HG03565 (cell line): ENCODE results near the gene ANTXR1.

ENCODE experiments used
- ATAC-seq: cut with Tn5 transposase; IDR thresholded peaks from one replicate; pipeline ENCODE4 v1.9.1; 2021; ENCODE audit warnings: mild to moderate bottlenecking, moderate library complexity; ENCODE audit not compliant: unreplicated experiment

ANTXR1 gene

DNA sequence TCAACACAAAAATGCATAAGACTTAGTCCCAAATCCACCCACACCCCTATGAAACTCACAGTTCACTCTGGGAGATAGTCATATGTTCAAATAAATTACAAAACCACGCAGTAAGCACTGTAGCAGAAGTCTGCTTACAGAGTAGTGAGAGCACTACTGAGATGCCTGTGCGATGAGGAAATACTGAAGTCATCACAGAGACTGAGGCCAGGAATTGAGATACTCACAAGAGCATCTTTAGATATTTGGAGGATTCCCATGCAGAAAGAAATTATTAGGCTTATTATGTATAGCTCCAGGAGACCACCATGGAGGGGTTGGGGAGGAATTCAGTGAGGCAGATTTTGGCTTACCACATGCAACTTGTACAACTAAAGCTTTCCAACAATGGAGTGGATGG is 82.3 kb downstream of the ANTXR1 start:
- ATAC-seq, result no peak

GRCh38 chr2:69096326-69097095 is 83.5 kb downstream of the ANTXR1 start:
- ATAC-seq, result no peak

DNA sequence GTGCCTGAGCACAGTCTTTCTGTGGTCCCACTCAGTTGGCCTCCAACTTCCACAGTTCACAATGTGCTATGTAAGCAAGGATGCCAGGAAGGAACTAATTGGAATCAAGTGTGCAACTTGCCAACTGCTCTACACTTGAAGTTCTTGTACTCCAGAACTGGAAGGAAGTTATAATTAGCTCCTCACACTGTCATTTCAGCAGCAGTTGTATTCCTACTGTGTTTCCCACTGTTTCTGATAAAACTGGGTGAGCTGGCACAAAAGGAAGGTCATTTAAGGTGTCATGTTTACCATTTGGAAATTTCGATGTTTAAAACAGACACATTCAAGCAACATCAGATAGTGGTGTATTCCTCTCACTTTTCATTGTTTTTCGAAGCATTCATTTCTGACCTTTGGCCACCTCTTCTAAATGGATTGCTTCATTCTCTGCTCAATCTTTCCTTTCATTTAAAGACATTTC is 84.2 kb downstream of the ANTXR1 start:
- ATAC-seq, result no peak

DNA sequence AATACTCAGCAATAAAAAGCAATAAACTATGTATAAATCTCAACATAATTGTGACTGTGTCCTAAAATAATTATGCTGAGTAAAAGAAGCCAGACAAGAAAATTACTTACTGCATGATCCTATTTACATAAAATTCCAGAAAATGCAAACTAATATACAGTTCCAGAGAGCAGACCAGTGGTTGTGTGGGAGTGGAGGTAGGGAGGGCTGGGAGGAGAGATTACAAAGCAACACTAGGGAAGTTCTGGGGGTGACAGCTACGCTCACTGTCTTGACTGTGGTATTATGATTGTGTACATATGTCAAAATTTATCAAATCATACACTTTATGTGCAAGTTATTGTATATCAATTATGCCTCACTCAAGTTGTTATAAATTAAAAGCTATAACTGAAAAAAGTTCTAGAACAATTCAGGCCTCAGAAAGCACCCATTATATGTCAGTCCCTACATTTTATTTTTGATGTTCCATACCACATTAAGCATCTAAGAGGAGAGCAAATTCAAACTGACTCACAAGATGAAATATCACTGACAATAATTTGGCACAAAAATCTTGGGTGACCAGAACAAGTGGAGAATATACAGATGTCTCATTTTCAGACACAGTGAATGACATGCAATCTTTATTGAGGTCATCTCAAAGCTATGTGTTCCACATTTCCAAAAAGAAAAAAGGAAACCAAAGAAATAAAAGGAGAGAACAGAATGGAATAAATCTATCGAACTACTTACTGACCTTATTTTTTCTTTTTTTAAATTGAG is 85.1 kb downstream of the ANTXR1 start:
- no peak for ATAC-seq

DNA sequence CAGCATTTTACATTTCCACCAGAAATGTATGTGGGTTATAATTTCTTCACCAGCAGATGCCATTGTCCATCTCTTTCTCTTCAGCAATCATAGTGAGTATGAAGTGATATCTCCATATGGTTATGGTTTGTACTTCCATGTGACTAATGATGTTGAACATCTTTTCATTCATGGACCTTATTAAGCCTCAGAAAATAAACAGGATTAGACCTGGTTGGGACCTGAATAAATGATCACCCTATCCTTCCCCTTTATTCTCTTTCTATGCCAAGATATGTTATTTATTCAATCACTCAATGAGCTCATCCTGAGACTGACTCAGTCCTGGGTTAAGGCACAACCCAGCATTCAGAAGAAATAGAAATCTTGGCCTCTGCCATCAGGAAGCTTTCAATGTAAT is 86.6 kb downstream of the ANTXR1 start:
- no peak for ATAC-seq

DNA sequence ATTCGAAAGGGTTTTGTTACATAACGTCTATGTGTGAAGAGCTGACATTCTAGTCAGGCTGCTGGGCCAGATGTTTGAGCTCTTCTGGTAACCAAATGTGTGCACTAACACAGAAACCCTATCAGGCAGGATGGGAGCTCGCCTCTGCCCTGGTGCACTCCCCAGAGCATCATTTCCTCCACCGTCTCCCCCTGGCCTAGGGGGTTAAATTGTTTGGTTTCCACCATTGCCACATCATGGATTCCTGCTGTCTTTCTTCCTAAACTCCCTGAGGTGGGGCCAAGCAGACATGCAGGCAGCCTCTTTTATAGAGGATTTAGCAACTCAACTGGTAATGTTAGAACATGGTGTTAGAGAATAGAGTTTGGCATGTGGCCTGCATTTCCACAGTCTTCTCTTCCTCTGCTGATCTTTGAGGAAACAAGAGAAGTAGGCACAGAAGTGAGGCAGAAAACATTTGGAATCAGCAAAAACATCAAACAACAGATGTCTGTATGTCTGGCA is 87.3 kb downstream of the ANTXR1 start:
- no peak for ATAC-seq

DNA sequence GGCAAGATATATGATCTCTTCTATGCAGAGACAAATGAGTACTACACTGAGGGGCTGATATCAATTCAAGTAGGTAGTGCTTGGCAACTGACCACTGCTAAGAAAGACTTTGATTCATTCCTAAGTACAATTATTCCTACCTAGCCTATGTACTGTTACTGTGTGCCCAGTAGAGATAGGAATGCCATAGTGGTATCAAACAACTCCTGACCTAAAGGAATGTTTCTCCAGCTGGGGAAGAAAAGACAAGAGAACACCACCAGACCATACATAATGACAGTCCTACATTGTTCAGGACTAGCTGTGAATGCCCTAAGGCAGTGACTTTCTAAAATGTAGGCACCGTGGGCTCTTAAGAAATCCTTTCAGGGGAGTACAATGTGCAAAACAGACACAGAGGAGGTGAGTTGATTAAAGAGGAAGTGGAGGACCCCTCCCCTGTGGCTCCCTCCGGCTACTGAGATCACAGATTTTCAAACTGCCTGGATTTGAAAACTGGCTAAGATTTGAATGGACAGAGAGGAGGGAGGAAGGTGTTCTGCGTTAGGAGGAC is 89.1 kb downstream of the ANTXR1 start:
- no peak for ATAC-seq

DNA sequence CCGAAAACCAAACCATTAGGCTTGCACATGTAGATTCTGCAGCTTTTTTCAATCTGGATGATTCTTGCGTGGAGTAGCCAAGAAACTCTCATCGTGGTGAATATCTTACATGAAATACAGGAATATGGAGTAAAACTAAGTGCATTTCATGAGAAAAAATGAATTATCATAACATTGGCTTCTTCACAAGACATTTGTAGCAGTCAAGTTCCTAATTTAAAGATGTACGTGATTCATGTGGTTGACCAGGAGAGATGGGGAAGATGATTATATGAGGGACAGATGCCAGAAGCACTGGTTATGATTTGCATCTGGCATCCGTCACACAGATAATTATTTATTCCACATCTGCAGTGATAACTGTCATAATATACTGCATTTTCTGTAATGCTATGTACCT is 90.4 kb downstream of the ANTXR1 start:
- no peak for ATAC-seq

DNA sequence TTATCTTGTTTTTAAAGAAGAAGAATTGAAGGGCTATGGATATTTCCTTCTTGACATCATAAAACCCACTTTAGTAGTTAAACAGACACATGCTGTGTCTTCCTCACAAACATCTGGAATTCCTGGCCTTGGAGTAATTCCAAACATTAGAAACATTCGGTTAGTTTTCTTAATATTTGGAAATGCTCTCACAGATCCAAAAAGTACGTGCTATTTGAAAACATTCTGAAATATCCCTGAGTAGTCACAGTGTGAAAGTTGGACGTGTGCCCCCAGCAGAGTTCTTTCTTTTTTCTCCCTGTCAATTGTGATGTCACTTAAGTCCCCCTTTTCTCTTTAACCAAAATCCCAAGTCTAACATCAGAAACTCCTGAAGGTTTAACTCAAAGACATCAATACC is 91.3 kb downstream of the ANTXR1 start:
- ATAC-seq, result no peak

- no peak for ATAC-seq
Observed at GRCh38 chr2:69109255-69109654, 96.3 kb downstream of the ANTXR1 start.

- no peak for ATAC-seq
Observed at GRCh38 chr2:69111076-69111475, 98.1 kb downstream of the ANTXR1 start.

DNA sequence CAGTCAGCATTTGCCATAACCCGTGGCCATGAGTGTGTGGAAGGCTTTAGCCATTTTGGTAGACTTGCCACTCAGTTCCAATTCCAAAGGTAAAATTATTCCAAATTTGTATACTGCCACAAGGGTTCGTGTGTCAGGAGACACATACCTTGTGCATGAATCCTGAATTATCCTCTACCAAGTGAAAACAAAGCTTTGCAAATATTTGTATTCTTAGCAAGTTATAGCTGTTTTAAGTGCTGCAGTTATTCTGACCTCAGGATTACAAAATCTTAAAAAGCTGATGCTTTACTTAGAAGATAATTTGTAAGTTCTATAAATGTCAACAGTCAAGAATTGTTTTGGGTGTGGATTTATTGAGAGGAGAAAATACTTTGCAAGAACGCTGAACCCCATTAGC is 100.6 kb downstream of the ANTXR1 start:
- ATAC-seq, result no peak

- no peak for ATAC-seq
Observed at GRCh38 chr2:69114534-69114933, 101.6 kb downstream of the ANTXR1 start.

DNA sequence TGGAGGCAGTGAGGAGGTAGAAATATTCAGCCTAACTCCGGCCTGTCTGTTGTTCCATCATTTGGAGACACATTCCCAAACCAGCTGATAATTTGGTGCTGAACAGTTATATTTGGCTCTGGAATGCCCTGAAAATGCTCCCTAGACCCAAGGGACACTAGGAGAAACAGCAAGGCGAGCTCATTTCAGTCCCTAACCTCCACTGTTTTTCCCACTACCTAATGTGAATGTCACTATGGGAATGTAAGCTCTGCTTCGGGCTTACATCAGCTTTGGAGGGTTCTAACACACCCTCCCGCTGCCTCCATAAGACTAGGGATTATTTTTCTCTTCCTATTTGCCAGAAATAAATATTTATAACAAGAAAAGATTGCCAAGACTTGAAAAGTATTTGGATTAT is 103.5 kb downstream of the ANTXR1 start:
- no peak for ATAC-seq

GRCh38 chr2:69118609-69119008 is 105.6 kb downstream of the ANTXR1 start:
- ATAC-seq, result no peak

DNA sequence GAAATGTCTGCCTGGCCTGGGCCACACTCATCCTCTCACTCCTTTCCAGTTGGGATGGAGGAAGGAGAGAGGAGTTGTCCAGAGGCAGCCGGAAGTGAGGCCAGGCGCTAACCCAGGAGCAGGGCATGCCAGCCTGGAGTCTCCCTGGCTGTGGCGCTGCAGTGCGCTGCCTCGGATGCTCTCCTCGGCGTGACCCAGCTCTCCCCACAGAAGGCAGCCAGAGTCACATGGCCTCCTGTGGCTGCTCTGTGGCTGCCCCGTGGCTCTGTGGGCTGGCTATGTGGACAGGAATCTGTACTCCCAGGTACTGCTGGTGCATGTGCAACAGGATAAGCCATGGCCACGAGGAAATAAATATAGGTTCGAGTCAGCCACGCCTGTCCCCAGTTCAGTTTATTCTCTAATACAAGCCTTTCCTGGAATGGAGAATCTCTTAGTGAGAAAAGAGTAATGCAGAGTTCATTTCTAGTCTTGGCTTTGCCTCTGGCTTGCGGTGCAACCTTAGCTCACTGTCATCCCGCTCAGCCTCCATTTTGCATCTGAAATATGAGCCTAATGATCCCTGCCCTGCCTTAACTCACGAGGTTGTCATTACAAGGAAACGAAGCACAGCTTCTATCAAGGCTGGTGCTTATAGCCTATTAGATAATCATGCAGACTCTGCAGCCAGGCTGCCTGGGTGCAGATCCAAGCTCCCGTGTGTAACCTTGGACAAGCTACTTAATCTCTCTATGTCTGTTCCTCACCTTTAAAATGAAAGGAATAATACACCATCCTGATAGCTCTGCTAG is 106.3 kb downstream of the ANTXR1 start:
- ATAC-seq, result no peak

- no peak for ATAC-seq
Observed at GRCh38 chr2:69122271-69122670, 109.3 kb downstream of the ANTXR1 start.

DNA sequence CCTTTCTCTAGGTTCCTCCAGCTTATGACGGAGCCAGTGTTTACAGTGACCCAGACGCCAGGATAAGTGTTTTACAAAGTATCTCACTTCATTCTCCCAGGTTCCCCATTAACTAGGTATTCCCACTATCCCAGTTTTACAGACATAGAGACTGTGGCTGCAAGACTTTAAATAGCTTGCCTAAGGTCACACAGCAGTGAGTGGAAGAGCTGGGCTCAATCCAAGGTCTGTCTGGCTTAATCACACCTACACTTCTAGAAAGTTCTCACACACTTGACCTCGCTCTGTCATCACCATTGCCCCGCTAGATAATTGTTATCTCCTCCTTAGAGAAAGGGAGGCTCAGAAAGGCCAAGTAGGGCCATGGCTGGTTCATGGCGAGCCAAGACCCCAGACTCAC is 110.2 kb downstream of the ANTXR1 start:
- ATAC-seq, result no peak

DNA sequence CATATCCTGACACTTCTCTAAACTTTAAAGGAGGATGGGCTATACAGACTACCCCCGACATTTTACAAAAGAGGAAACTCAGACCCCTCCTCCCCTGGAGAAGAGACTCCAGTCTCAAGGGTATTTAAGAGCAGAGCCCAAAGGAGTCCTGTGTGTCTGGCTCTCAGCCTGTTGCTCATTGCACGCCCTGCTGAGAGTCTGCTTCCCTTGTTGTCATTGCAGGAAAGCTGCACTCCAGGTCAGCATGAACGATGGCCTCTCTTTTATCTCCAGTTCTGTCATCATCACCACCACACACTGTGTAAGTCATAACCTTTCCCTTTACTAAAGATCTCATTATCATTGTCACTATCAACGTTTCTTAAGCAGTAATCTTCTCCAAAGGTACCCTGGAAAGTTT is 111.4 kb downstream of the ANTXR1 start:
- no peak for ATAC-seq

DNA sequence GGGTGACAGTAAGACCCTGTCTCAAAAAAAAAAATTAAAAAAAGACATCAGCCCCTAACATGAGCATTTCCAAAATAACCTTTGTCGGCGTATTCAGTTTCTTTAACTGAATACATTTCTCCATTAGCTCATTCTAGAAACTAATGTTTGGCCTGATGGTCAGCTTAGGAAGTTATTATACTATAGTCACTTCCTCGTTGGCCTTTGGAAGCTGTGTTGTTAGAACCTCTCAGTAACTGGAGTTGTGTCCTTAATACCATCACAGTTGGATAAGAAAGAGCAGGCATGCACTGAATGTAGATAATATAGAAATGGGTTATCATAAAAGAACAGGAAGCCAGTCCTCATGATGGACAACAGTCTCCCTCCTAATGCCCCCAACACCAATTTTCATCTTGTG is 112.8 kb downstream of the ANTXR1 start:
- no peak for ATAC-seq

DNA sequence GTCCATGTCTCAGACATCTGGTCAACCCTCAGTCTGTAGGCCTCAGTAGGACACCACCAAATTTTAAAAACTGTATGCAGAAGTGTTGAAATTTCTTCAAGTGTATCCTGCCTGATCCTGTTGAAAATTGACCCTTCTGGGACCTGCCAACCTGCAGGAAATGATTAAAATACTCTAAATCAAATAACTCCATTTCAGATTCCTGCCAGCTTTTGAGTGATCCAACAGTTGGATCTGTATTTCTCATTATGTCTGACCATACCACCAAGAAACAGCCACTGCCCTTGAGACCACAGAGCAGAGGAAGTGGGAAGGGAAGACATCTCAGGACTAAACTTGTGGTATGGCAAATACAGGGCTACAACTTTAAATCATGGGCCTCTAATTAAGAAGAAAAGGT is 113.4 kb downstream of the ANTXR1 start:
- ATAC-seq, result no peak
